ENCODE data around the gene CCDC102B.
"Not testable (repeated sequence)": the region's sequence is repeated elsewhere in the genome, so short reads cannot be mapped to it uniquely, and the experiment has no call there.

The CCDC102B gene

DNA sequence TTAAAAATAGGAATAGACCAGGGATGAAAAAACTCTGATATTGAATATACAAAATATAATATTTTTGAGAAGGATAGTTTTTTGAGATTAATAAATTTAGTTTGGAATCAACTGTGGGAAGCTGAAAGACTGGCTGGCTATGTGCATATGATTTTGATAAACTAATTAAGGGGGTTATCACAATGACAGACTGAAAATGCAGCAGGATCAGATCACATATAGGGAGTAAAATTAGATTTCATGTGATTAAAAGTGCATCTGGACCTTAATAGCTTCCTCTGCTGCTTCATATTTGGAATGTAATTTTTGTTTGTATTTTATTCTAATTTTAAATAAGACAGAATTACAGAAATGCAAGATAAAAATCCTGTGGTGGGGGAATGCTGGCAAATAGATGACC lies 111.7 kb downstream of the CCDC102B start:
- DNase-seq (ENCODE audit: low read depth, low spot score): no peak

DNA sequence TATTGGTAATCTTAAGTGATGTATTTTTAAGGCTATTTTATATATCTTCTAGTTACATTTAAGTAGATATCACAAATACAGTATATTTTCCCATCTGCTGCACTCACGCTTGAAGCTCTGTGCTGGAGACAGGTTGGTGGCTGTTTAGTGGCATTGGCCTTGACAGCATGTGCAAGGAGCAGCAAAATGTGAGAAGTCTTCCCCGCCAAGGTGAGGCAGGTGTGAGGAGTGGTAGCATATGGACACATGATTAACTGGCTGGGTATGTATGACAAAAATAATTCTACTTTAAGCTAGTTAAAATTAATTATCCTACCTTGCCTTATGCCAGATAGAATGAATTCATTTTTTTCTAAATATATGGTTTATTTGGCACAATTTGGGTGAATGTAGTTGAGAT lies 117.2 kb downstream of the CCDC102B start:
- DNase-seq (ENCODE audit: low read depth, low spot score): no peak

DNA sequence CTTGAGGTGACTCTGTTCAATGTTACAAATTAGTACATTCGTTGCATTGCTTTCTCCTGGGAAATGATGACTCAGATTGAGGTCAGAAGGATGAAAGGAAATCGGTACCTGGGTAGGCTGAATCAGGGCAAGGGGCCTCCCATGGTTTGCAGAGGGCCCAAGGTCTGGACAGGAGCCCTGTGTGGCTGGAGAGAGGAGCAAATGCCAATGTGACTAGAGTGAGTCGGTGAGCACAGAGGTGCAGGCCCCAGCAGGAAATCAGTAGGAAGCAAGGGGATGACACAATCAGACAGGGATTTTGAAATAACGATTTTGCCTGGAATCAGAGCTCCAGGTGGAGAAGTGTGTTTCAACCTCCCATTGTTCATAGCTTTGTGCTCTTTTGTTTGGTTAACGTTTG lies 118.9 kb downstream of the CCDC102B start:
- DNase-seq (ENCODE audit: low read depth, low spot score): no peak

DNA sequence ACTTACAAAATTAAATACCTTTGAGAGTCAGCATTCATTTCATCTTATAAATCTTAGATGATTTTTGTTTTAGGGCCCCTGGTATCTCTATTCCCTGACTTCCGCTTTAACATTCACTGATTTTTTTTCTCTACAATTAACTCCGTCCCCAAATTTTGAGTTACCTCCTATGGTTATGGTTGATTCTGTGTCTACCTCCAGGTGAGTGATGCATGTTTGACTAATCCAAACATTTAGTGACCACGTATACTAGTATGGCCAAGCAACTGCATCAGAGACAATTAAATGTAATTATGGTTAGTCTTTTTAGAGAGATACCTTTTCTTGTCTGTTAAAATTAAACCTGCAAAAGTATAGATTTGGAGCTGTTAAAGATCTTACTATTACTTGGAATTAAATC lies 120.3 kb downstream of the CCDC102B start:
- DNase-seq (ENCODE audit: low read depth, low spot score): no peak

DNA sequence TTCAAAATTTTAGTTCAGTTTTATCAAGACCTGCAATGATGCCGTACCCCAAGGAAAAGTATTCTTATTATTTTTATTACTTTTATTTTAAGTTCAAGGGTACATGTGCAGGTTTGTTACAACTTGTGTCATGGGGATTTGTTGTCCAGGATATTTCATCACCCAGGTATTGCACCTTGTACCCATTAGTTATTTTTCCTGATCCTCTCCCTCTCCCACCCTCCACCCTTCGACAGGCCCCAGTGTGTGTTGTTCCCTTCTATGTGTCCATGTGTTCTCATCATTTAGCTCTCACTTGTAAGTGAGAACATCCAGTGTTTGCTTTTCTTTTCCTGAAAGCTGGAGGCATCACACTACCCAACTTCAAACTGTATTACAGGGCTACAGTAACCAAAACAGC lies 122.0 kb downstream of the CCDC102B start:
- no peak for DNase-seq (ENCODE audit: low read depth, low spot score)

DNA sequence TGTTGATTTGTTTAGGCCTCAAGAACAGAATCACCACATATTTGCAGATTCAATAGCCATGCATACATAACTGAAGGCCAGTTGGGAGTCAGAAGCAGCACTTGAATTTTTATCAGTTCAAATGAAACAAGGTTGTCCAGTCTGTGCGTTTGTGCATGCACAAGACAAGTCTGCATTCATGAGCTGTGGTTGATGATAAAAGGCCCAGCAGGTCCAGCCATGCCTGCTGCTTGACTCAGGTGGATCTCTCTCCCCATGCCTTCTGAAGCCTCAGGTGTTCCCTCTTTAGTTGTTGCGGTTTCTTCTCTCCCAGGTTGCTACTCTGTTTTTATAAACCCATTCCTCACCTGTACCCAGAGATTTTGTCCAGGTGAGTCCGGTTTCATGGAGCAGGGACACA lies 124.5 kb downstream of the CCDC102B start:
- DNase-seq (ENCODE audit: low read depth, low spot score): no peak

DNA sequence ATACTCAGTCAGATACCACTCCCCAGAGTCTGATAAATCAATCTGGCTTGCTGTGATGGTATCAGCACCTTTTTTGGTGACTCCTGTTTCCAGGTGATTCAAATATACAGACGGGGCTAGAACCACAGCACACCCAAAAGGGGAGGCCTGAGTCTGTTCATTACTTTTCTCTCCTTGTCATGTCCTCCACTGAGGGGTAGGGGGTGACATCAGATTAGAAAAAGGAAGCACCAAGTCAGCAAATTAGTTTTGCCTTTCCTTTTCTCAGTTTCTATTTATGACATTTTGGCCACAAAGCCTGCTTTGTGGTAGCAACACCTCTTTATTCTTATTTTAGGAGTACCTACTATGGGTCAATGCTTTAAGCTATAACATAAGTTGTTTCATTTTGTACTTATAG lies 127.4 kb downstream of the CCDC102B start:
- DNase-seq (ENCODE audit: low read depth, low spot score): no peak

DNA sequence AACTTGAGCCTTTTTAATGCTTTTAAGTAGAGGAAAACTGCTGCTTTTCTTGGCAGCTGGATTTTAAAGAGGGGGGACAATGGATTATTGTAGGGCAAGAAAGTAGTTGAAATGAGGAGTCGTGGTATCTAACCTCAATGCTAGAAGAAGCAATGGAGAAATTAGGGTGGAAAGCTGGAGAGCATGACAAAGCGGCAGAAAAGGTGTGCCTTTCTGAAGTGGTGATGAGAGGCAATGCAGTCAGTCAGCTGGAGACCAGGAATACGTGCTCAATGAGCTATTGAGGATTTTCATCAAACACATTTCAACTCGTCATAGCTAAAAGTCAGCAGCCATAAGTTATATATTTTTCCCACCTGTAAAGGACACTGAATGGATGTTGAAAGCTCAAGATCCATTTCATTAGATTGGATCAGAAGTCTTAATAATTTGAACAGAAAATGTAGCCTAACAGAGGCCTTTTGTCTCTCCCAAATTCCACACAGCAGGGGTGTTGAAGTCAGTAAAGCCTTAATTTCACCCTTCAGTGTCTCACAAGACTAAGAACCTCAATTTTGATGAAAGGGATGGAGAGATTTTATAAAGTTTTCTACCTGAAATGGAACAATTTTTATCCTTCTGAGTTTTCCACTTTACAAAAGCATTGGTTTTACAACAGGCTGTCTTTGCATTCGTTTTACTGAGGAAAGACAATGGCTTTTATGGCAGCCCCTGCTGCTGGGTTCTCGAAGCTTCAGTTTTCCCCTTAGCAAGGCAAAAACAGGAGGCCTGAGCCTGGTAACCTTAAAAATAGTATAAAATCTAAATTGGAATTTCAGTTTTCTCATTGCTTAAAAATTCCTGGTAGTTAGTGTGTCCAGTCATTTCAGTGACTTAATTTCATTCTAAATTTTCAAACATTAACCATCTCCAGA lies 131.1 kb downstream of the CCDC102B start:
- no peak for DNase-seq (ENCODE audit: low read depth, low spot score)

DNA sequence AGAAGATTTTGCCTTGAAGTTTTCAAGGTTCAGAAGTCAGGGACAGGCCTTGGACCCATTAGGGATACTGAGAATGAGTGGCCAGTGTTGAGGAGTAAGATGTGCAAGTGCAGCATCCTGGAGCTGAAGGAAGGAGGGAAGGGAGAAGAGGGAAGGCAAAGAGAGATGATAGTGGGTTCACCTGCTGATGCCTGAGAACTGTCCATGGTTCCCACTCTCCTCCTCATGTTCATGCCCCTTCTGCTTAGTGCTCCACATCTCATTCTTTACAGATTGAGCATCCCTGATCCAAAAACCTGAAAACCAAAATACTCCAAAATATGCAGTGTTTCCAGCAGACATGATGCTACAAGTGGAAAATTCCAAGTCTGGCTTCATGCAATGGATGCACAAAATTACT lies 137.8 kb downstream of the CCDC102B start:
- DNase-seq (ENCODE audit: low read depth, low spot score): no peak

DNA sequence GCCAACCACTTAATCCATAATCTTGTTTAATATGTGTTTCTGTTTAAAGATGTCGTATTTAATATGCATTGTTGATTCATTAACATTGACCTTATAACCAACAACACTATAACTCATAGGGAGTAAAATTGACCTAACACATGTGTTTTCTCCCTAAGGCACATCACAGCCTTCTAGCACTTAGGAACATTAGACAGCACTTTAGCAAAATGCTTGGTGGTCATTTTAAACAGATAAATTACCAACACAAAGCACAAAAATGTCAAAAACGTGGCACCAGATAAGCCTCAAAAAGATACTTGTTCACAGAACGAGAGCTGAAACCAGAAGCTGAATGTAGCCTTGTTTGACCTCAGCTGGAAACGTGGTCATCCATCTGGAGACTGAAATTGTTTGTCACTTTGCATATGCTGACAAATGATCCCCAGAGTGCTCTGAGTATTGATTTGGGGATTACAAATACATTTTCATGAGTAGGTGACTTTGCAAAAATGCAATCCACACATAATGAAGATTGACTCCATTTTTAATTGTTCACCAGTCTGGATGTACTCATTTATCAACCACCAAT lies 139.2 kb downstream of the CCDC102B start:
- no peak for DNase-seq (ENCODE audit: low read depth, low spot score)

DNA sequence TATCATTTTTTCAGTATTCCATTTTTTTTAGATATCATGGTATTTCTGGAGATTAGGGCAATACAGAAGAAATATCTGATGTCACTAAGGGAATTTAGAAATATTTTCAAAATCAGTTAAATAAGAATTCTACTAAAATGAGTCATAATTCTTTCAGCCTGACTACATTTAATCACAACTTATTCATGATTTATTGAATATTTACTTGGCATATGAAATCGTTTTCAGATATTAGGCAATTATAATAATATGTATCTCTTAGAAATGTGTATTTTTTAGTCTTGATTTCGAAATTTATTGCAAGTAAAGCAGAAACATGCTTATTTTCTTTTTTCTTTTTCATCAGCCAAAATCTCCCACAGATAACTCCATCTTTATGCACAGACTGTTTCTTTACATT lies 142.2 kb downstream of the CCDC102B start:
- no peak for DNase-seq (ENCODE audit: low read depth, low spot score)

DNA sequence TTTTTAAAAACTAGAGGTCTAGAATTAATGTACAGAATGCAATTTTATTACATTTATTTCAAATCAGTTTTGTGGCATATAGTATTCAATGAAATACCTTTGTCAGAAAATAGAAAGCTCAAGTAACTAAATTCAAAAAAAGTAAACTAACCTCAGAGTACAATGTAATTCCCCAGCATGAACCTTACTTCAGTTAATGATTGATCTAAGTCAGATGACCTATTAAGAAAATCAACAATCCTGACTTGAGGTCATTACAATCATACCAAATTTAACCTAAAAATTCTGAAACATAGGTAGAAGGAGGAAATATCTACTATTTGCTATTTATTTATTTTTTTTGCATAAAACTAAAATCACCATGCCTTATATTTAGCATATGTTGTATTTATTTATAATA lies 142.9 kb downstream of the CCDC102B start:
- no peak for DNase-seq (ENCODE audit: low read depth, low spot score)

DNA sequence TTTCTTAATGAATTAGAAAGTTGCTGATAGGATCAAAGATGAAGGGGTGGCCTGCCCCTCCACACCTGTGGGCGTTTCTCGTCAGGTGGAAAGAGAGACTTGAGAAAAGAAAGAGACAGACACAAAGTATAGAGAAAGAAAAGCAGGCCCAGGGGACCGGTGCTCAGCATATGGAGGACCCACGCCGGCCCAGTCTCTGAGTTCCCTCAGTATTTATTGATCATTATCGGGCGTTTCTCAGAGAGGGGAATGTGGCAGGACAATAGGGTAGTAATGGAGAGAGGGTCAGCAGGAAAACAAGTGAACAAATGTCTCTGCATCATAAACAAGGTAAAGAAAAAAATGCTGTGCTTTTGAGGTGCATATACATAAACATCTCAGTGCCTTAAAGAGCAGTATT lies 144.3 kb downstream of the CCDC102B start:
- DNase-seq (ENCODE audit: low read depth, low spot score): no peak

DNA sequence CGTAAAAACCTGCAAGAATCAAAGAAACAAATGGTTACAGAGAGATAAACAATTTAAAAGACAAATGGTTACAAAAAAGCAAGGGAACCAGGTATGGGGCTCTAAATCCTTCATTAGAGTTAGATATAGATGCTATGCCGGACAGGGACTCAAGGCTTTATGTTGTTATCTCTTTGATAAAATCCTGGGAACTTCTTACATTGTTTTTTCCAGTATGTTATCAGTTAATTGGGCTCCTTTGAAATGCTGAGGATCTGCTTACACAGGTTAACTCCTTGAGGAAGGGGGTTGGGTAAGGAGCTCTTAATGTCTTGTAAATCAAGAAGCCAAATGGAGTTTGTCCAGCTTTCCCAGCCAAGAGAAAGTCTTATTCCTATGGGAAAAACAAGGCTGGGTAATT lies 146.0 kb downstream of the CCDC102B start:
- not testable (repeated sequence) for DNase-seq (ENCODE audit: low read depth, low spot score)

DNA sequence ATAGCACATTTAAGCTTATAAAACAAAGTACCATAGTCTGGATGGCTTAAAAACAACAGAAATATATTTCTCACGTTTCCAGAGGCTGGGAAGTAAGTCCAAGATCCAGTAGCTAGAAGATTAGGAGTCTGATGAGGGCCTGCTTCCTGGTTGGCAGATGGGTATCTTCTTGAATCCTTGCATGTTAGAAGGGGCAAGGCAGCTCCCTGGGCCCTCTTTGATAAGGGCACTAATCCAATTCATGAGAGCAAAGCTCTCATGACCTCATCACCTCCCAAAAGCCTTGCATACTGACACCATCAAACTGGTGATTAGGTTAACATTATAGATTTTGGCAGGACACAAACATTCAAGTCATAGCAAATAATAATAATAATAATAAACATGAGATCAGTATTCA lies 146.4 kb downstream of the CCDC102B start:
- DNase-seq (ENCODE audit: low read depth, low spot score): no peak

DNA sequence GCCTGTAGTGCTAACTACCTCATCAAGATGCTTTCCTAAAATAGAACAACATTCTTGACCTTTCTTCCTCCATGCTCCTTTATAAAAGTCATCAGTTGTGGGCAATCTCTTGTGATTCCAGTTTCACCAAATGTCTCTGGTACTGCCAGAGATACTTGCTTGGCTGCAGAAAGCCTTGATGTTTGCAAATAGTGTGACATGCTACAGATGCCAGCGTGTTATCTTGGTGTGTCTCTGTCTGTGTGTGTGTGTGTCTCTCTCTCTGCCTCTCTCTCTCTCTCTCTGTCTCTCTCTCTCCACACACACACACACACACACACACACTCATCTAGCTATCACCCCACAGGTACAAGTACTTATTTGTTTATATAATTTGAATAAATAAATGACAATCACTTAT lies 146.9 kb downstream of the CCDC102B start:
- no peak for DNase-seq (ENCODE audit: low read depth, low spot score)

DNA sequence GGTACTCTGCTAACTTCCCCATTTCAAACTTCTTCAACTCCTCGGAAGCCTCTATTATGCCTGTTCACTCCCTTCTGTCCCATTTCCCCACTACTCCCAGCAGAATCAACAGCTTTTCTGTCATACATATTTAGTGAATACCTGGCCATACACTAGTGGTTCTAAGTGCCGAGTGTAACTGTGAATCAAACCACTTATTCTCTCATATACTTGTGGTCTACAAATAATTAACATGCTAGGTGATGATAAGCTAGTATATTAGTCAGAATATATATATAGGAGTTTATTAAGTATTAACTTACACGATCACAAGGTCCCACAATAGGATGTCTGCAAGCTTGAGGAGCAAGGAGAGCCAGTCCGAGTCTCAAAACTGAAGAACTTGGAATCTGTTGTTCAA lies 150.7 kb downstream of the CCDC102B start:
- no peak for DNase-seq (ENCODE audit: low read depth, low spot score)

DNA sequence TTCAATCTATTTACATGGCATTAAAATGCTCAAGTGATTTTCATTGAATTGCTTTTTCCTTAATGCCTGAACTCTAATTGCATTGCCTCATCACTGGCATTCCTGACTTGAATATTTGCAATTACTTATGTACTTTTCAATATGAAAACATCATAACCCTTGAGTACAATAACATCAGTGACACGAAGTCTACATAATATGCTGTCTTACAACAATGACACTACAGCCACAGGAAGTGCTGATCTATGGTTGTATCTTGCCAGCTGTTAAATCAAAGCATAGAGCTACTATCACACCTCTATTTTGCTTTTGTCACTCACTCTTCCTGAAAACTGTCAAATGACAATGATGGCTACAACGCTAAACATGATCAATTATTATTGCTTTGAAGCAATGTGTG lies 156.9 kb downstream of the CCDC102B start:
- DNase-seq (ENCODE audit: low read depth, low spot score): no peak

DNA sequence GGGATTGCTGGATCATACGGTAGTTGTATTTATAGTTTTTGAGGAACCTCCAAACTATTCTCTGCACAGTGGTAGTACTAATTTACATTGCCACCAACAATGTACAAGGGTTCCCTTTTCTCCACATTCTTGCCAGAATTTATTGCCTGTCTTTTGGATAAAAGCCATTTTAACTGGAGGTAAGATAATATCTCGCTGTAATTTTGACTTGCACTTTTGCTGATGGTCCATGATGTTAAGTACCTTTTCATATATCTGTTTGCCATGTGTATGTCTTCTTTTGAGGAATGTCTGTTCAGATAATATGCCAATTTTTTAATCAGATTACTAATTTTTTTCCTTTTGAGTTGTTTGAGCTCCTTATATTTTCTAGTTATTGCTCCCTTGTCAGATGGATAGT lies 158.8 kb downstream of the CCDC102B start:
- no peak for DNase-seq (ENCODE audit: low read depth, low spot score)

DNA sequence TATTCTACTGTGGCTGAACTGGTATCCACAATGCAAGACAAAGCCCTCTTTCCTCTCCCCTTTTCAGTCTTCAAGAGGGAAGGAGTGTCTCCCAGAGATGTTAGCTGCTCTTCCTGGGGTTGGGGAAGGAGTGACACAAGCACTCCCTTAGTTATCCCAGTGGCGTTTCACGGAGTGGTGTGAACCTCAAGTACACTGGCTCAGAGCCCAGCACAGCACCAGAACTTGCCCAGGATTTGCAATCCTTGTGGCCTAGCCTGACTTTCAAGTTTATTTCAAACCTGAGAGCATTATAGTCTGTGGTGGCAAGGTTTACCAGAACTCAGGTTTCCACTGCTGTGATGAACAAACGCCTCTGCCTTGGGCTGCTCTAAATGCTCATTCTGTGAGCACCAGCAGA lies 162.5 kb downstream of the CCDC102B start:
- no peak for DNase-seq (ENCODE audit: low read depth, low spot score)

DNA sequence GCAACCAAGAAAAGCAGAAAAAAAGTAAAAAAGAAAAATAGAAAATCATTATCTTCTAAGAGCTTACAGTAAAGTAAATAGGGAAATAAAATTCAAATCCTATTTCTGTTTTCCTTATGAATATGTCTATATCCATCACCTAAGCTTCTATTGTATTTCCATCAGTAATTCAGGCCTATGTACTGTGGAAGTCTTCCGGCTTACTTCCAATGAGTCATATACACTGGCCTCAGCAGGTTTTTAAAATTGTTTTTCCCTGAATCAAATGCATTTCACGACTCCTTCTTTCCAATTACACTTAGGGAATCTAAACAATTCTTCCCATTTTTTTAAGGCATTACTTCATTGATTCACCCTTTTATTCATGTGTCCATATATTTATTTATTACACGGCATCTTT lies 164.7 kb downstream of the CCDC102B start:
- no peak for DNase-seq (ENCODE audit: low read depth, low spot score)

DNA sequence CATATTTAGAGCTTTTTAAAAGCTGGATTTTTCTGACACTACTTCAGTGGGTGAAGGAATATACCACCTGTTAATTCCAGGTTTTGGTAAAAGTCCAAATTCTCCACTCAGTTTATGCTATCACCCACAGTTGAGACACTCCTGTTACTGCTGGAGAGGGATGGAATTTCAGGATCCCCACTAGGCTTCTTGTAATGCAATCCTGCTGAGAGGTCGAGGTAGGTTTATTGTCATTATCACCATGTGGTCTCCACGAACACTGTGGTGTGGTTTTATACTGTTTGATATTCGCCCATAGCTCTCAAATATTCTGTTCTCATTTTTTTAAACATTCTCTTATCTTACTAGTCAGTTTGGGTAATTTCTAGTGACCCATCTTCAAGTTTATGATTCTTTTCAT lies 167.9 kb downstream of the CCDC102B start:
- no peak for DNase-seq (ENCODE audit: low read depth, low spot score)

DNA sequence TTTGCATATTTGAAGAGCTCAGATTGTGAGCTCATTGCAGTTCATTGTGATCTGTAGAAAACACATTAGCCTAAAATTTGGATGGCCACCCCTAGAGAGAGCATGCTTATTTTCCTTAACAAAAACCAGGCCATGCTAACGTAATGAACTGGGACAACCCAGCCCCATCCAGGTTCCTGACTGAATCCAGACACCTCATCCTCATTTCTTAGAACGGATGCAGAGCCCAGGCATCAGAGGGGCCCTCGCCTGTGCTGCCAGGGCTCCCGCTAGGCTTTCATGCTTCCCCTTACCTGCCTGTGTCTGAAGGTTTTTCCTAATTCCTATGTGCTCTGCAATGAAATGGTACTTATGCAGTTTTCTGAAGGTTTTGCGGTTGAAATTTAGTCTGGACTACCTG lies 171.1 kb downstream of the CCDC102B start:
- no peak for DNase-seq (ENCODE audit: low read depth, low spot score)

DNA sequence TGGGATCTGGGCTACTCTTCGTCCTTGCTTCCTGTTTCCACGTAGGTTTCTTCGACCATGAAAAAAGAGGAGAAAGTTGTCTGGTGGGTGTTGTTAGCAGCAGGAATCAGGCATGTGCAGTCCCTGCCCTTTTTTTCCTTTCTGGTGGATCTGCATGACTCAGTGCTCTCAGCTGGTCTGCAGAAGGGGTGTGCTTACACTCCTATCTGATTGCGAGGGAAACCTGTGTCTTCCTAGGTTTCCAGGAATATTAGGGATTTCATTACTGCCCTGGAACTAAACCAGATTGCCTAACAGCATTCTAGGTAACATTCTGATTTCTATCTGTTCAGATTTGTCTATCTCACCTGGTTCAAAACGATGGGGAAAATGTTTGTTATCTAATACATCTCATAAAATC lies 174.3 kb downstream of the CCDC102B start:
- no peak for DNase-seq (ENCODE audit: low read depth, low spot score)
